Smooth muscle cell (in vitro differentiated cells): ENCODE results near the gene MUTYH. TPM values are rescaled to one million over a fixed set of nuclear protein-coding genes. Genes with fewer than 3 reads are reported as not detected.

Experiments used
- DNase-seq: peaks from one replicate; lab custom pipeline; 2025; ENCODE audit not compliant: unreplicated experiment; lab: John Stamatoyannopoulos, UW
- H2AFZ ChIP-seq: fragments of 200-600 bp; sonication (generic); 2 replicates; pipeline ENCODE4 v1.6.0; 2016; ENCODE audit warnings: antibody characterized with exemption, low read depth, mild to moderate bottlenecking
- H3F3A ChIP-seq: fragments of 200-600 bp; sonication (generic); 2 replicates; pipeline ENCODE4 v1.6.0; 2017; ENCODE audit warnings: antibody characterized with exemption, low read depth
- H3K27ac ChIP-seq: fragments of 200-600 bp; sonication (generic); 2 replicates; pipeline ENCODE4 v1.5.1; 2016; ENCODE audit warnings: low read depth, mild to moderate bottlenecking
- H3K27me3 ChIP-seq: fragments of 200-600 bp; sonication (generic); 2 replicates; pipeline ENCODE4 v1.6.1; 2016; ENCODE audit warnings: low read depth, mild to moderate bottlenecking
- H3K36me3 ChIP-seq: fragments of 200-600 bp; sonication (generic); 2 replicates; pipeline ENCODE4 v1.5.1; 2016; ENCODE audit warnings: low read depth
- H3K4me1 ChIP-seq: fragments of 200-600 bp; sonication (generic); 2 replicates; pipeline ENCODE4 v1.5.1; 2016; ENCODE audit warnings: low read depth
- H3K4me2 ChIP-seq: fragments of 200-600 bp; sonication (generic); 2 replicates; pipeline ENCODE4 v1.6.0; 2016; ENCODE audit warnings: mild to moderate bottlenecking
- H3K4me3 ChIP-seq: fragments of 200-600 bp; sonication (generic); 2 replicates; pipeline ENCODE4 v1.5.1; 2016; ENCODE audit warnings: mild to moderate bottlenecking
- H3K79me2 ChIP-seq: fragments of 200-600 bp; sonication (generic); 2 replicates; pipeline ENCODE4 v1.6.0; 2016; ENCODE audit warnings: low read depth, mild to moderate bottlenecking
- H3K9ac ChIP-seq: fragments of 200-600 bp; sonication (generic); 2 replicates; pipeline ENCODE4 v1.6.0; 2016; ENCODE audit warnings: low read depth
- H3K9me3 ChIP-seq: fragments of 200-600 bp; sonication (generic); replicated peaks from 2 replicates; pipeline ENCODE4 v1.5.1; 2016; ENCODE audit warnings: low read depth
- H4K20me1 ChIP-seq: fragments of 200-600 bp; sonication (generic); 2 replicates; pipeline ENCODE4 v1.6.0; 2016; ENCODE audit warnings: low read depth
- CTCF ChIP-seq: fragments of 200-600 bp; sonication (generic); IDR thresholded peaks from 2 replicates; pipeline ENCODE4 v1.5.1; 2017; ENCODE audit warnings: borderline replicate concordance, mild to moderate bottlenecking, antibody characterized with exemption; ENCODE audit not compliant: insufficient read depth, poor library complexity, severe bottlenecking
- WGBS: methylation state at CpG from one replicate; pipeline ENCODE4 v1.1.7; 2016; ENCODE audit warnings: low lambda C conversion rate; 5-methylcytosine and 5-hydroxymethylcytosine counted together
- polyA plus RNA-seq: library from polyadenylated mRNA; unstranded; fragments of >200 nt; fragmentation: Nextera tagmentation; extraction: Ambion mirVana; gene quantifications from 2 replicates; pipeline ENCODE4 v1.2.1, GENCODE V29; 2016
- total RNA-seq: library from RNA; depleted of rRNA; stranded (reverse); fragments of >200 nt; gene quantifications from 2 replicates; pipeline ENCODE4 v1.2.3, GENCODE V29; 2014

Gene MUTYH
- total and polyA plus RNA-seq, 2 experiments from 2014 or later, result 12.1 to 16.5 TPM

- Histone ChIP-seq H3F3A (no peaks in the 10 kb centered on the region), H3K9me3 (no peaks in the 10 kb centered on the region)
- TF ChIP-seq CTCF, result no peak
Measured at GRCh38 chr1:45379524-45379923, 39.3 kb upstream of the MUTYH start.

GRCh38 chr1:45378184-45378583 is 37.9 kb upstream of the MUTYH start:
- H3K4me2 ChIP-seq, result no peak overlapping the region
- no peak overlapping the region for H3K27ac ChIP-seq
- no peaks in the 10 kb centered on the region for H4K20me1 ChIP-seq
- H3K4me1 ChIP-seq, result peaks cover 7% of the 10 kb centered on the region
- no peak overlapping the region for H2AFZ ChIP-seq
- no peak for TF ChIP-seq CTCF
- H3K9ac ChIP-seq, result no peak overlapping the region
- DNase-seq, result no peak
- no peaks in the 10 kb centered on the region for H3K27me3 ChIP-seq
- no peaks in the 10 kb centered on the region for H3K79me2 ChIP-seq
- H3K4me3 ChIP-seq, result no peak overlapping the region
- H3F3A ChIP-seq, result no peaks in the 10 kb centered on the region
- H3K36me3 ChIP-seq, result no peaks in the 10 kb centered on the region
- no peaks in the 10 kb centered on the region for H3K9me3 ChIP-seq

More at GRCh38 chr1:45379524-45379923, 39.3 kb upstream of the MUTYH start:
- H3K4me2 ChIP-seq, result no peak overlapping the region
- H3K27me3 ChIP-seq, result no peaks in the 10 kb centered on the region
- H2AFZ ChIP-seq, result no peak overlapping the region
- no peaks in the 10 kb centered on the region for H3K4me1 ChIP-seq
- no peaks in the 10 kb centered on the region for H3K79me2 ChIP-seq
- no peak overlapping the region for H3K27ac ChIP-seq
- no peaks in the 10 kb centered on the region for H4K20me1 ChIP-seq
- no peaks in the 10 kb centered on the region for H3K36me3 ChIP-seq
- no peak for DNase-seq
- no peak overlapping the region for H3K4me3 ChIP-seq
- 97% methylated on average over 6 of the region's 6 CpGs for WGBS
- no peak overlapping the region for H3K9ac ChIP-seq

- H3K27ac ChIP-seq, result no peak overlapping the region
- H3K79me2 ChIP-seq, result no peaks in the 10 kb centered on the region
- TF ChIP-seq CTCF, result no peak
- H4K20me1 ChIP-seq, result no peaks in the 10 kb centered on the region
- no peak overlapping the region for H3K4me3 ChIP-seq
- no peaks in the 10 kb centered on the region for H3K27me3 ChIP-seq
- H3K4me2 ChIP-seq, result no peak overlapping the region
- H3F3A ChIP-seq, result no peaks in the 10 kb centered on the region
- H3K9me3 ChIP-seq, result no peaks in the 10 kb centered on the region
- 72% methylated on average over 3 of the region's 3 CpGs for WGBS
- DNase-seq, result no peak
- no peak overlapping the region for H2AFZ ChIP-seq
- H3K36me3 ChIP-seq, result no peaks in the 10 kb centered on the region
- H3K4me1 ChIP-seq, result peaks cover 7% of the 10 kb centered on the region
- no peak overlapping the region for H3K9ac ChIP-seq
Measured at GRCh38 chr1:45375104-45376090, 35.2 kb upstream of the MUTYH start.

- no peak overlapping the region for H3K4me3 ChIP-seq
- no peak for DNase-seq
- H3K36me3 ChIP-seq, result no peaks in the 10 kb centered on the region
- H3K79me2 ChIP-seq, result no peaks in the 10 kb centered on the region
- peaks cover 7% of the 10 kb centered on the region for H3K4me1 ChIP-seq
- H3K4me2 ChIP-seq, result no peak overlapping the region
- no peak overlapping the region for H2AFZ ChIP-seq
- no peaks in the 10 kb centered on the region for H3K27me3 ChIP-seq
- H3F3A ChIP-seq, result no peaks in the 10 kb centered on the region
- H4K20me1 ChIP-seq, result no peaks in the 10 kb centered on the region
- no peak overlapping the region for H3K27ac ChIP-seq
- TF ChIP-seq CTCF, result no peak
- no peak overlapping the region for H3K9ac ChIP-seq
- no peaks in the 10 kb centered on the region for H3K9me3 ChIP-seq
Measured at GRCh38 chr1:45373573-45373972, 33.3 kb upstream of the MUTYH start.
